ENCODE measurements around the gene CST11.

DNA sequence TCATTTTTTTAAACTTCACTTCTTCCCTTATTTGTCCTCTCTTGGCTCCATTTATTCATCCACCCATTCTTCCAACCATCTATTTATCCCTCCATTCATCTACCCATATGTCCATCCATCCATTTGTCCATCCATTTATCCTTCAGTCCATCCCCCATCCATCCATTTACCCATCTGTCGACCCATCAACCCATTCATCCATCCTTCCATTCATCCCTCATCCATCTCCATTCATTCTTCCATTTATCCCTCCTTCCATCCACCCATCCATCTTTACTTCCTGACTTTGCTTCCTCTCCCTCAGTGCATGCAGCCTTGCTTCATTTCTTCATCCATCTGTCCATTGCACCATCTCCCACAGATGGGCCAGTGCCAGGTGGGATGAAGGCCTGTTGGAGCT lies 1.8 kb downstream of the CST11 start:
- TF ChIP-seq, protein P1, sequence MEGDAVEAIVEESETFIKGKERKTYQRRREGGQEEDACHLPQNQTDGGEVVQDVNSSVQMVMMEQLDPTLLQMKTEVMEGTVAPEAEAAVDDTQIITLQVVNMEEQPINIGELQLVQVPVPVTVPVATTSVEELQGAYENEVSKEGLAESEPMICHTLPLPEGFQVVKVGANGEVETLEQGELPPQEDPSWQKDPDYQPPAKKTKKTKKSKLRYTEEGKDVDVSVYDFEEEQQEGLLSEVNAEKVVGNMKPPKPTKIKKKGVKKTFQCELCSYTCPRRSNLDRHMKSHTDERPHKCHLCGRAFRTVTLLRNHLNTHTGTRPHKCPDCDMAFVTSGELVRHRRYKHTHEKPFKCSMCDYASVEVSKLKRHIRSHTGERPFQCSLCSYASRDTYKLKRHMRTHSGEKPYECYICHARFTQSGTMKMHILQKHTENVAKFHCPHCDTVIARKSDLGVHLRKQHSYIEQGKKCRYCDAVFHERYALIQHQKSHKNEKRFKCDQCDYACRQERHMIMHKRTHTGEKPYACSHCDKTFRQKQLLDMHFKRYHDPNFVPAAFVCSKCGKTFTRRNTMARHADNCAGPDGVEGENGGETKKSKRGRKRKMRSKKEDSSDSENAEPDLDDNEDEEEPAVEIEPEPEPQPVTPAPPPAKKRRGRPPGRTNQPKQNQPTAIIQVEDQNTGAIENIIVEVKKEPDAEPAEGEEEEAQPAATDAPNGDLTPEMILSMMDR (IDR thresholded peaks at IDR 0.05; ENCODE audit: low read depth, low read length, poor library complexity, severe bottlenecking) = no peak
- no peak for TF ChIP-seq EZH2phosphoT487 (IDR thresholded peaks at IDR 0.05; ENCODE audit: borderline replicate concordance, low read length)

Data from DOHH2 (cell line).